ENCODE data around the gene OR2B2.

Gene OR2B2

DNA sequence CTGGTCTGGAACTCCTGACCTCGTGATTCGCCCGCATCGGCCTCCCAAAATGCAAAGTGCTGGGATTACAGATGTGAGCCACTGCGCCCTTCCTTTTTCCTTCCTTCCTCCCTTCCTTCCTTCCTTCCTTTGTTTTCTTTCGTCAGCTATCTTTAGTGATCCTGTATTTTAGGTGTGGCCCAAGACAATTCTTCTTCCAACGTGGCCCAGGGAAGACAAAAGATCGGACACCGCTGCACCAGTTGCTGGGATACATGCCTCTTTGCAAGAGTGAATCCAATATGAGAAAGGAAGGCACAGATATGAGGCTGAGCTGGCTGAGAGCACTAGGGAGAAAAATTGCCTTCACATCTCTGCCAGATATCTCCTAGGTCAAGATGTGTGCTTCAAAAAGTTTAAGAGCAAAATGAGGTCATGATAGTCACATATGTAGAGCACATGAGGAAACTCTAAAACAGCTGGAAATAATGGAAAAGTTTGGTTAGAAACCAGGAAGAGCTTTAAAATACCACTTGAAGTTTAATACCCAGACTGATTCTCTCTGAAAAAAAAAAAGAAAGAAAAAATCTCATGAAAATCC is 41.8 kb downstream of the OR2B2 start:
- no peaks in the 10 kb centered on the region for H4K20me1 ChIP-seq (ENCODE audit: insufficient read depth, low read length)
- no peaks in the 10 kb centered on the region for H3K9me2 ChIP-seq (ENCODE audit: low read depth, low read length)
- peak overlapping the region; percentile 96 for H3K4me2 ChIP-seq (ENCODE audit: low read length)
- TF ChIP-seq, protein P1, sequence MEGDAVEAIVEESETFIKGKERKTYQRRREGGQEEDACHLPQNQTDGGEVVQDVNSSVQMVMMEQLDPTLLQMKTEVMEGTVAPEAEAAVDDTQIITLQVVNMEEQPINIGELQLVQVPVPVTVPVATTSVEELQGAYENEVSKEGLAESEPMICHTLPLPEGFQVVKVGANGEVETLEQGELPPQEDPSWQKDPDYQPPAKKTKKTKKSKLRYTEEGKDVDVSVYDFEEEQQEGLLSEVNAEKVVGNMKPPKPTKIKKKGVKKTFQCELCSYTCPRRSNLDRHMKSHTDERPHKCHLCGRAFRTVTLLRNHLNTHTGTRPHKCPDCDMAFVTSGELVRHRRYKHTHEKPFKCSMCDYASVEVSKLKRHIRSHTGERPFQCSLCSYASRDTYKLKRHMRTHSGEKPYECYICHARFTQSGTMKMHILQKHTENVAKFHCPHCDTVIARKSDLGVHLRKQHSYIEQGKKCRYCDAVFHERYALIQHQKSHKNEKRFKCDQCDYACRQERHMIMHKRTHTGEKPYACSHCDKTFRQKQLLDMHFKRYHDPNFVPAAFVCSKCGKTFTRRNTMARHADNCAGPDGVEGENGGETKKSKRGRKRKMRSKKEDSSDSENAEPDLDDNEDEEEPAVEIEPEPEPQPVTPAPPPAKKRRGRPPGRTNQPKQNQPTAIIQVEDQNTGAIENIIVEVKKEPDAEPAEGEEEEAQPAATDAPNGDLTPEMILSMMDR (IDR thresholded peaks at IDR 0.05; ENCODE audit: low read length) = no peak
- no peak for TF ChIP-seq EZH2 (IDR thresholded peaks at IDR 0.05; ENCODE audit: borderline replicate concordance, low read length)
- H3K27ac ChIP-seq (ENCODE audit: low read depth, low read length, poor library complexity, severe bottlenecking) = peak overlapping the region; percentile 99
- H3K27me3 ChIP-seq (ENCODE audit: insufficient read depth, low read length) = no peaks in the 10 kb centered on the region
- H3K4me1 ChIP-seq (ENCODE audit: insufficient read depth, low read length, severe bottlenecking) = peaks cover 72% of the 10 kb centered on the region
- no peaks in the 10 kb centered on the region for H3K9me3 ChIP-seq (ENCODE audit: low read length)
- no peak overlapping the region for H2AFZ ChIP-seq (ENCODE audit: low read length)
- peak overlapping the region; percentile 73 for H3K4me3 ChIP-seq (ENCODE audit: low read depth, low read length, poor library complexity, severe bottlenecking)
- H3F3A ChIP-seq (ENCODE audit: insufficient read depth, low read length) = peaks cover 18% of the 10 kb centered on the region
- no peaks in the 10 kb centered on the region for H3K79me2 ChIP-seq (ENCODE audit: insufficient read depth, low read length)
- no peaks in the 10 kb centered on the region for H3K36me3 ChIP-seq (ENCODE audit: insufficient read depth, low read length)
- peak overlapping the region; percentile 96 for H3K9ac ChIP-seq (ENCODE audit: low read length)

- no peaks in the 10 kb centered on the region for H3K27me3 ChIP-seq (ENCODE audit: insufficient read depth, low read length)
- H3K27ac ChIP-seq (ENCODE audit: low read depth, low read length, poor library complexity, severe bottlenecking) = peak overlapping the region; percentile 99
- peaks cover 4% of the 10 kb centered on the region; the same call in 1 of the 2 replicates for H3K36me3 ChIP-seq (ENCODE audit: insufficient read depth, low read length)
- peak overlapping the region; percentile 87 for H3K4me2 ChIP-seq (ENCODE audit: low read length)
- H3K79me2 ChIP-seq (ENCODE audit: insufficient read depth, low read length) = no peaks in the 10 kb centered on the region
- H4K20me1 ChIP-seq (ENCODE audit: insufficient read depth, low read length) = no peaks in the 10 kb centered on the region
- 0 out of 2 replicates have a peak, but pooled peaks cover 6% of the 10 kb centered on the region for H3K9me3 ChIP-seq (ENCODE audit: low read length)
- no peak overlapping the region for H2AFZ ChIP-seq (ENCODE audit: low read length)
- H3K4me1 ChIP-seq (ENCODE audit: insufficient read depth, low read length, severe bottlenecking) = peaks cover 64% of the 10 kb centered on the region
- TF ChIP-seq, protein P1 (IDR thresholded peaks at IDR 0.05; ENCODE audit: low read length) = no peak
- no peak for TF ChIP-seq EZH2 (IDR thresholded peaks at IDR 0.05; ENCODE audit: borderline replicate concordance, low read length)
- H3K9me2 ChIP-seq (ENCODE audit: low read depth, low read length) = no peaks in the 10 kb centered on the region
- H3F3A ChIP-seq (ENCODE audit: insufficient read depth, low read length) = peaks cover 18% of the 10 kb centered on the region
- H3K4me3 ChIP-seq (ENCODE audit: low read depth, low read length, poor library complexity, severe bottlenecking) = peak overlapping the region; percentile 69
- peak overlapping the region; percentile 90 for H3K9ac ChIP-seq (ENCODE audit: low read length)
Observed at GRCh38 chr6:27868311-27868710, 43.9 kb downstream of the OR2B2 start.

DNA sequence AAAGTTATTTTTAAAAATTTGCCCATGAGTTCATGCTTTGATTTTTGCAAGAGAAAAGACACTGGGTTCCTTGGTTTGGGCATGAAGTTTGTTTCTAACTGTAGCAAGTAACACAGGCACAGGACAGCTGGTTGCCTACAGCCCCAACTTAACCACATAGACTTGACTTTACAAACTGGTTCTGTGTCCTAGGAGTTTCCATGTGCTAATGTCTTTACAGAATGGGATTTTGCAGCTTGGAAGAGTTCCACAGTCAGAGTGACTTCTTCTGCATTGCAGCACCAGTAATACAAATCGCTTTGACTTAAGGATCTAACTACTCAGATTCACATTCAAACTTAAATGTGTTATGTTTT is 44.3 kb downstream of the OR2B2 start:
- peaks cover 4% of the 10 kb centered on the region; the same call in 1 of the 2 replicates for H3K36me3 ChIP-seq (ENCODE audit: insufficient read depth, low read length)
- H3K4me3 ChIP-seq (ENCODE audit: low read depth, low read length, poor library complexity, severe bottlenecking) = peak overlapping the region; percentile 69
- peak overlapping the region; percentile 90 for H3K9ac ChIP-seq (ENCODE audit: low read length)
- peak overlapping the region; percentile 87 for H3K4me2 ChIP-seq (ENCODE audit: low read length)
- H3K9me3 ChIP-seq (ENCODE audit: low read length) = 0 out of 2 replicates have a peak, but pooled peaks cover 6% of the 10 kb centered on the region
- H3K27me3 ChIP-seq (ENCODE audit: insufficient read depth, low read length) = no peaks in the 10 kb centered on the region
- peaks cover 16% of the 10 kb centered on the region for H3F3A ChIP-seq (ENCODE audit: insufficient read depth, low read length)
- H3K9me2 ChIP-seq (ENCODE audit: low read depth, low read length) = no peaks in the 10 kb centered on the region
- no peaks in the 10 kb centered on the region for H4K20me1 ChIP-seq (ENCODE audit: insufficient read depth, low read length)
- TF ChIP-seq, protein P1 (IDR thresholded peaks at IDR 0.05; ENCODE audit: low read length) = no peak
- TF ChIP-seq EZH2 (IDR thresholded peaks at IDR 0.05; ENCODE audit: borderline replicate concordance, low read length) = no peak
- no peak overlapping the region for H2AFZ ChIP-seq (ENCODE audit: low read length)
- peaks cover 60% of the 10 kb centered on the region for H3K4me1 ChIP-seq (ENCODE audit: insufficient read depth, low read length, severe bottlenecking)
- H3K27ac ChIP-seq (ENCODE audit: low read depth, low read length, poor library complexity, severe bottlenecking) = peak overlapping the region; percentile 99
- no peaks in the 10 kb centered on the region for H3K79me2 ChIP-seq (ENCODE audit: insufficient read depth, low read length)
